Smooth muscle cell (in vitro differentiated cells): Measurements from ENCODE around the gene PLK5. TPM values are rescaled to one million over a fixed set of nuclear protein-coding genes. Genes with fewer than 3 reads are reported as not detected.
"Not testable (repeated sequence)": the region's sequence is repeated elsewhere in the genome, so short reads cannot be mapped to it uniquely, and the experiment has no call there.

ENCODE experiments used
- DNase-seq: peaks from one replicate; lab custom pipeline; 2025; ENCODE audit not compliant: unreplicated experiment; lab: John Stamatoyannopoulos, UW
- H2AFZ ChIP-seq: fragments of 200-600 bp; sonication (generic); 2 replicates; pipeline ENCODE4 v1.6.0; 2016; ENCODE audit warnings: antibody characterized with exemption, low read depth, mild to moderate bottlenecking
- H3F3A ChIP-seq: fragments of 200-600 bp; sonication (generic); 2 replicates; pipeline ENCODE4 v1.6.0; 2017; ENCODE audit warnings: antibody characterized with exemption, low read depth
- H3K27ac ChIP-seq: fragments of 200-600 bp; sonication (generic); 2 replicates; pipeline ENCODE4 v1.5.1; 2016; ENCODE audit warnings: low read depth, mild to moderate bottlenecking
- H3K27me3 ChIP-seq: fragments of 200-600 bp; sonication (generic); 2 replicates; pipeline ENCODE4 v1.6.1; 2016; ENCODE audit warnings: low read depth, mild to moderate bottlenecking
- H3K36me3 ChIP-seq: fragments of 200-600 bp; sonication (generic); 2 replicates; pipeline ENCODE4 v1.5.1; 2016; ENCODE audit warnings: low read depth
- H3K4me1 ChIP-seq: fragments of 200-600 bp; sonication (generic); 2 replicates; pipeline ENCODE4 v1.5.1; 2016; ENCODE audit warnings: low read depth
- H3K4me2 ChIP-seq: fragments of 200-600 bp; sonication (generic); 2 replicates; pipeline ENCODE4 v1.6.0; 2016; ENCODE audit warnings: mild to moderate bottlenecking
- H3K4me3 ChIP-seq: fragments of 200-600 bp; sonication (generic); 2 replicates; pipeline ENCODE4 v1.5.1; 2016; ENCODE audit warnings: mild to moderate bottlenecking
- H3K79me2 ChIP-seq: fragments of 200-600 bp; sonication (generic); 2 replicates; pipeline ENCODE4 v1.6.0; 2016; ENCODE audit warnings: low read depth, mild to moderate bottlenecking
- H3K9ac ChIP-seq: fragments of 200-600 bp; sonication (generic); 2 replicates; pipeline ENCODE4 v1.6.0; 2016; ENCODE audit warnings: low read depth
- H3K9me3 ChIP-seq: fragments of 200-600 bp; sonication (generic); replicated peaks from 2 replicates; pipeline ENCODE4 v1.5.1; 2016; ENCODE audit warnings: low read depth
- H4K20me1 ChIP-seq: fragments of 200-600 bp; sonication (generic); 2 replicates; pipeline ENCODE4 v1.6.0; 2016; ENCODE audit warnings: low read depth
- WGBS: methylation state at CpG from one replicate; pipeline ENCODE4 v1.1.7; 2016; ENCODE audit warnings: low lambda C conversion rate; 5-methylcytosine and 5-hydroxymethylcytosine counted together
- polyA plus RNA-seq: library from polyadenylated mRNA; unstranded; fragments of >200 nt; fragmentation: Nextera tagmentation; extraction: Ambion mirVana; gene quantifications from 2 replicates; pipeline ENCODE4 v1.2.1, GENCODE V29; 2016
- total RNA-seq: library from RNA; depleted of rRNA; stranded (reverse); fragments of >200 nt; gene quantifications from 2 replicates; pipeline ENCODE4 v1.2.3, GENCODE V29; 2014
- TF ChIP-seq, protein P1 (sequence below): fragments of 200-600 bp; sonication (generic); IDR thresholded peaks from 2 replicates; pipeline ENCODE4 v1.5.1; 2017; ENCODE audit warnings: borderline replicate concordance, mild to moderate bottlenecking, antibody characterized with exemption; ENCODE audit not compliant: insufficient read depth, poor library complexity, severe bottlenecking

The PLK5 gene
- total and polyA plus RNA-seq, 2 experiments from 2014 or later = not detected

GRCh38 chr19:1529430-1529816, 5.5 kb downstream of the PLK5 start:
- Histone ChIP-seq H3K27ac (no peak overlapping the region), H3K36me3 (no peaks in the 10 kb centered on the region), H2AFZ (no peak overlapping the region), H3K4me3 (no peak overlapping the region), H3K27me3 (peaks cover 17% of the 10 kb centered on the region), H3K79me2 (no peaks in the 10 kb centered on the region), H3K4me1 (no peaks in the 10 kb centered on the region), H4K20me1 (no peaks in the 10 kb centered on the region), H3K9me3 (no peaks in the 10 kb centered on the region), H3K9ac (no peak overlapping the region), H3K4me2 (no peak overlapping the region), H3F3A (no peaks in the 10 kb centered on the region)
- DNase-seq = no peak
- TF ChIP-seq, protein P1, sequence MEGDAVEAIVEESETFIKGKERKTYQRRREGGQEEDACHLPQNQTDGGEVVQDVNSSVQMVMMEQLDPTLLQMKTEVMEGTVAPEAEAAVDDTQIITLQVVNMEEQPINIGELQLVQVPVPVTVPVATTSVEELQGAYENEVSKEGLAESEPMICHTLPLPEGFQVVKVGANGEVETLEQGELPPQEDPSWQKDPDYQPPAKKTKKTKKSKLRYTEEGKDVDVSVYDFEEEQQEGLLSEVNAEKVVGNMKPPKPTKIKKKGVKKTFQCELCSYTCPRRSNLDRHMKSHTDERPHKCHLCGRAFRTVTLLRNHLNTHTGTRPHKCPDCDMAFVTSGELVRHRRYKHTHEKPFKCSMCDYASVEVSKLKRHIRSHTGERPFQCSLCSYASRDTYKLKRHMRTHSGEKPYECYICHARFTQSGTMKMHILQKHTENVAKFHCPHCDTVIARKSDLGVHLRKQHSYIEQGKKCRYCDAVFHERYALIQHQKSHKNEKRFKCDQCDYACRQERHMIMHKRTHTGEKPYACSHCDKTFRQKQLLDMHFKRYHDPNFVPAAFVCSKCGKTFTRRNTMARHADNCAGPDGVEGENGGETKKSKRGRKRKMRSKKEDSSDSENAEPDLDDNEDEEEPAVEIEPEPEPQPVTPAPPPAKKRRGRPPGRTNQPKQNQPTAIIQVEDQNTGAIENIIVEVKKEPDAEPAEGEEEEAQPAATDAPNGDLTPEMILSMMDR = no peak
- 86% methylated on average over 16 of the region's 16 CpGs for WGBS

DNA sequence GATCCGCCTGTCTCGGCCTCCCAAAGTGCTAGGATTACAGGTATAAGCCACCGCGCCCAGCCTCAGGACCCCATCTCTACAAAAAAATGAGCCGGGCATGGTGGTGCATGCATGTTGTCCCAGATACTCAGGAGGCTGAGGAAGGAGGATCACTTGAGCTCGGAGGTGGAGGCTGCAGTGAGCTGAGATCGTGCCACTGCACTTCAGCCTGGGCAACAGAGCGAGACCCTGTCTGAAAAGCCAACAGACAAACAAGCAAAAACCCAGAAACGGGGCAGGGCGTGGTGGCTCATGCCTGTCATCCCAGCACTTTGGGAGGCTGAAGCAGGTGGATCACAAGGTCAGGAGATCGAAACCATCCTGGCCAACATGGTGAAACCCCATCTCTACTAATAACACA, 7.0 kb downstream of the PLK5 start:
- DNase-seq, H4K20me1 ChIP-seq, H3K4me3 ChIP-seq, H3K27me3 ChIP-seq, H3K4me1 ChIP-seq, H3F3A ChIP-seq, H2AFZ ChIP-seq, H3K36me3 ChIP-seq, H3K79me2 ChIP-seq, H3K9ac ChIP-seq, H3K9me3 ChIP-seq, H3K27ac ChIP-seq, H3K4me2 ChIP-seq: not testable (repeated sequence)
- WGBS = 90% methylated on average over 11 of the region's 11 CpGs

DNA sequence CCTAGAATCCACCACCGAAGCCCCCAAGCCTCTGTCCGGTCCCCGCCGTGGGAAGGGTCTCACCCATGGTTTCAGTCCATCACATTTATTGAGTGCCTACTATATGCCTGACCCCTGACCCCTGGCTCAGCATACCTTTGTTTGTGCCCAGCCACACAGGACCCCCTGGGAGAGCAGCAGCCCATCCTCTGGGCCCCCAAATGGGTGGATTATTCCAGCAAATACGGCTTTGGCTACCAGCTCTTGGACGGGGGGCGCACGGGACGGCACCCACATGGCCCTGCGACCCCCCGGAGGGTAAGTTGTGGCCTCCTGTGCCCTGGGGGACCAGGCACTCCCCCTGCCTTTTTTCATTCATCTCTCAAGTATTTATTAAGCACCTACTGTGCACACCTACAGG, 7.7 kb downstream of the PLK5 start:
- no peaks in the 10 kb centered on the region for H3K9me3 ChIP-seq
- H3K79me2 ChIP-seq = no peaks in the 10 kb centered on the region
- no peak overlapping the region for H3K4me3 ChIP-seq
- H3K27ac ChIP-seq = no peak overlapping the region
- no peaks in the 10 kb centered on the region for H3K36me3 ChIP-seq
- DNase-seq = no peak
- no peak overlapping the region for H3K4me2 ChIP-seq
- TF ChIP-seq, protein P1 = no peak
- H4K20me1 ChIP-seq = no peaks in the 10 kb centered on the region
- 95% methylated on average over 11 of the region's 11 CpGs for WGBS
- H3K27me3 ChIP-seq = no peaks in the 10 kb centered on the region
- no peak overlapping the region for H2AFZ ChIP-seq
- H3K9ac ChIP-seq = no peak overlapping the region
- H3K4me1 ChIP-seq = no peaks in the 10 kb centered on the region
- H3F3A ChIP-seq = no peaks in the 10 kb centered on the region

DNA sequence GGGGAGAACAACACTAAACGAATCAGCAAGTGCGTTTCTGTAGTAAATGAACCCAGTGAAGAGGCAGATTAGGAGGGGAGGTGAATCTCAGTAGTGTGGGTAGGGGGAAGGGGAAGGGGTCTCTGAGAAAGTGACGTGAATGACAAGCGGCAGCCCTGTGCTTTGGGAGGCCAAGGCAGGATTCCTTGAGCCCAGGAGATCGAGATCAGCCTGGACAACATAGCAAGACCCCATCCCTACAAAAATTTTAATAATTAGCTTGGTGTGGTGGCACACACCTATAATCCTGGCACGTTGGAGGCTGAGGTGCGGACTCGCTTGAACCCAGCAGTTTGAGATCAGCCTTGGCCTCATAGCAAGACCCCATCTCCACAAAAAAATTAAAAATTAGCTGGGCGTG, 8.1 kb downstream of the PLK5 start:
- Histone ChIP-seq H3K4me2 (no peak overlapping the region), H2AFZ (no peak overlapping the region), H3K9me3 (no peaks in the 10 kb centered on the region), H3K4me3 (no peak overlapping the region), H3K9ac (no peak overlapping the region), H3K79me2 (no peaks in the 10 kb centered on the region), H3F3A (no peaks in the 10 kb centered on the region), H4K20me1 (no peaks in the 10 kb centered on the region), H3K4me1 (no peaks in the 10 kb centered on the region), H3K27ac (no peak overlapping the region), H3K27me3 (no peaks in the 10 kb centered on the region), H3K36me3 (no peaks in the 10 kb centered on the region)
- TF ChIP-seq, protein P1 = no peak
- no peak for DNase-seq
- WGBS = 92% methylated on average over 9 of the region's 9 CpGs
